ENCODE measurements around the gene CSMD2.

Gene CSMD2

GRCh38 chr1:33893147-33893830, 271.7 kb downstream of the CSMD2 start:
- DNase-seq, result no peak

- no peak for DNase-seq
Observed at GRCh38 chr1:33886496-33886895, 278.5 kb downstream of the CSMD2 start.

- DNase-seq, result no peak
Observed at GRCh38 chr1:33880305-33880704, 284.7 kb downstream of the CSMD2 start.

- DNase-seq, result no peak
Observed at GRCh38 chr1:33878392-33878791, 286.6 kb downstream of the CSMD2 start.

- DNase-seq, result no peak
Observed at GRCh38 chr1:33876970-33877650, 287.9 kb downstream of the CSMD2 start.

- no peak for DNase-seq
Observed at GRCh38 chr1:33875862-33876261, 289.2 kb downstream of the CSMD2 start.

GRCh38 chr1:33874636-33875035, 290.4 kb downstream of the CSMD2 start:
- DNase-seq, result no peak

- DNase-seq, result no peak
Observed at GRCh38 chr1:33872683-33873082, 292.3 kb downstream of the CSMD2 start.

- DNase-seq, result no peak
Observed at GRCh38 chr1:33872275-33872674, 292.8 kb downstream of the CSMD2 start.

- DNase-seq, result no peak
Observed at GRCh38 chr1:33867684-33868083, 297.3 kb downstream of the CSMD2 start.

- peak; percentile 69 for DNase-seq
Observed at GRCh38 chr1:33866281-33866680, 298.7 kb downstream of the CSMD2 start.

GRCh38 chr1:33864460-33865389, 300.3 kb downstream of the CSMD2 start:
- peak; percentile 73 for DNase-seq

GRCh38 chr1:33863779-33864178, 301.3 kb downstream of the CSMD2 start, which contains the start of gene HMGB4:
HMGB4 (plus strand) TSS chr1:33864079; CDS start chr1:33864192, 113 bp downstream.
- DNase-seq, result no peak

- DNase-seq, result no peak
Observed at GRCh38 chr1:33860671-33861070, 304.4 kb downstream of the CSMD2 start.

- DNase-seq, result no peak
Observed at GRCh38 chr1:33854091-33854490, 310.9 kb downstream of the CSMD2 start.

GRCh38 chr1:33853431-33853830, 311.6 kb downstream of the CSMD2 start:
- DNase-seq, result no peak

GRCh38 chr1:33852711-33853110, 312.3 kb downstream of the CSMD2 start:
- no peak for DNase-seq

- DNase-seq, result no peak
Observed at GRCh38 chr1:33850481-33850880, 314.5 kb downstream of the CSMD2 start.

- no peak for DNase-seq
Observed at GRCh38 chr1:33849211-33849610, 315.8 kb downstream of the CSMD2 start.

- DNase-seq, result no peak
Observed at GRCh38 chr1:33848205-33848937, 316.7 kb downstream of the CSMD2 start.

- no peak for DNase-seq
Observed at GRCh38 chr1:33846861-33847260, 318.2 kb downstream of the CSMD2 start.

- DNase-seq, result no peak
Observed at GRCh38 chr1:33844166-33844565, 320.9 kb downstream of the CSMD2 start.

GRCh38 chr1:33842348-33842747, 322.7 kb downstream of the CSMD2 start:
- no peak for DNase-seq

Data from DMS79 (cell line).